NK-92 (cell line): Measurements from ENCODE around the gene UBE2O.

Source experiments
- DNase-seq: peaks from one replicate; lab custom pipeline; 2025; ENCODE audit not compliant: unreplicated experiment; lab: John Stamatoyannopoulos, UW

The UBE2O gene

GRCh38 chr17:76452660-76453430 lies at the start of gene UBE2O:
Gene UBE2O, minus strand, starts transcription at chr17:76453152. Its CDS starts 11 bp downstream, at chr17:76453141.
- peak; percentile 26 for DNase-seq

GRCh38 chr17:76501827-76502307 lies 48.9 kb upstream of the UBE2O start:
- DNase-seq = no peak

GRCh38 chr17:76501018-76501826 lies 48.3 kb upstream of the UBE2O start, which contains the start of gene RHBDF2:
Gene RHBDF2, minus strand, starts transcription at chr17:76501423. Its CDS starts 19,899 bp downstream, at chr17:76481524.
- DNase-seq = peak; percentile 63

GRCh38 chr17:76500747-76501017 lies 47.7 kb upstream of the UBE2O start:
- DNase-seq = no peak

DNA sequence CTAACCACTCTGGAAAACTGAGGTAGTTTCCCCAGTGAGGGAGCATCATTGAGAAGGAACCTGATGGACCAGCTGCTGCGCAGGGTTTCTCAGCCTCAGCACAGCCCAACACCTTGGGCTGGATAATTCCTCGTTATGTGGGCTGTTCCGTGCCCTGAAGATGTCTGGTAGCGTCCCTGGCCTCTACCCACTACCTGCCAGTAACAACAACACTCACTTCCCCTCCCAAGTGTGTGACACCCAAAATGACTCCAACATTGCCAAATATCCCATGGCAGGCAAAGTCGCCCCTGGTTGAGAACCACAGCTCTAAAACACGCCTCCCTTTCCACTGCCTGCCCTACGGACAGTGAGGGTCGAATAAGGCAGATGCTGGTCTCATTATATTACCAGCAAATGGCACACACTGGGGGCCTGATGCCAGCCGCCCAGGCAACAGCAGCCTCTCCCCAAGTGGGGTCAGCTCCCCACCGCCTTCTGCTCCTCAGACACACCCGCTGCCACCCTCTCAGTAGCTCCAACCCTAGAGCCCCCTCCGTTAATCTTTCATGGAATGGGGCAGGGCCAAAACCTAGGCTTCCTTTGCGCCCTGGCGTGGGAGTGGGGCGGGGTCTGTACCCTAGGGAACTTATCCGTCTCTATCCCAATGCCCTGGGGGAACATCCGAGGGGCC lies 47.3 kb upstream of the UBE2O start:
- DNase-seq = no peak

- no peak for DNase-seq
These were observed 46.3 kb upstream of the UBE2O start for GRCh38 chr17:76499267-76499667.

GRCh38 chr17:76498876-76499251 lies 45.9 kb upstream of the UBE2O start:
- DNase-seq = no peak

DNA sequence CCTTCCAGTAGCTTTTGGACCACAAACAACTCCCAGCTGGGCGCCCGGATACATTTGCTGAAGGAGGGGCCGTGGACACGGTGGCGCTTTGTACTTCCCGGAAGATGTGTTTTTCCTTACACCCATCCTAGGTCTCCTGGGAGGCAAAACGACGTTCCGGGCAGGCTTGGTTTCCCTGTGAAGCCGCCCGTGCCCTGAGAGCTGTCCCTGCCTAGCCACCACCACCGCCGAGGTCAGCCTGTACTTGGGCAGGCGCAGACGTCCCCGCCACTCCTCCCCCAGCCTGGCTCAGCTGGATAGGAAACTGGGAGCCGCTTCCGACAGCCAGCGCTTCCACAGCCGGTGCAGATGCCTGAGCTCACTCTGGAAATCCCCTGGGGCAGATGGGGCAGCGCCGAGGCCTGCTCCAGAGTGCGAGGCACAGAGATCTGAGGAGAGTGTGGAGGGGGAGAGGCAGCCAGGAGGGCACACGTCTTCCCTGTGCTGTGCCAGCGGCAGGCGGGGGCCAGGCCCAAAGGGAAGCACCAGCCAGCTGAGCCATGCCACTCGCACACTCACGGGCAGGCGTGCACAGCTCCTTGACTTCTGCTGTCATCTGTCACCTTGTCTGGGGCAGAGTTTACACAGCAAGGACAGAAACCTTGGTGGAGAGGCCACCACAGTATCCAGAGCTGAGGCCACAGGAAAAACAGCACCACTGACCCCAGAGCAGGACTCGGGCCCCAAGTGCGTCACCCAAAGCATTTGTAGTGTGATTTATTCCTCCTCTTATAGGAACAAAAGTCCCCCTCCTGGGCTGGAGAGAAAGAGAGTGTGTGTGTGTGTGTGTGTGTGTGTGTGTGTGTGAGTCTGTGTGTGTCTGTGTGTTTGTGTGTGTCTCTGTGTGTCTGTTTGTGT lies 45.3 kb upstream of the UBE2O start:
- no peak for DNase-seq

DNA sequence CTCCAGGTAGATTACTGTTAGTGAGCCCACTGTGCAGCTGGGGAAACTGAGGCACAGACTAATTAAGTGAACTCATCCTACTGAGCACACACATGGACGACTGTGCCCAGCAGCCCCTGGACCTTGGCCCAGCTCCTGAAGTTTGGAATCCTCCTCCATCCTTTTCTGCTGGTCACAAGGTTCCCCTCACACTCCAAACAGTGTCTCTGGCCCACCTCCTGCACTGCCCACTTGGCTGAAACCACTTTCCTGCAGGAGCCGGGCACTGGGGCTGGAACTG lies 44.7 kb upstream of the UBE2O start:
- no peak for DNase-seq

DNA sequence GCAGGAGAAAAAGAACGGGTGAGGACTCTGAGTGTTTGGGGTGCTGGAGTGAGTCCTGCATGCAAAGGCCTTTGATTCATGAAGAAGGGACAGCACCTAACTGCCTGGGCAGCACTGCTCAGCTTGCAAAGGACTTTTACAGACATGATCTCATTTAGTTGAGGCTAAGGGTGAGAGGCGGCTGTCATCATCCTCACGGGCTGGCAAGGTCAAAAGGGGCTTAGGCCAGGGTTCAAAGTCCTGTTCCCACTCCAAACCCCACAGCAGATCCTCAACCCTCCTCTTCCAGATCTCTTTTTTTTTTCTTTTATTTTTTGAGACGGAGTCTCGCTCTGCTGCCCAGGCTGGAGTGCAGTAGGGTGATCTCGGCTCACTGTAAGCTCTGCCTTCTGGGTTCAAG lies 43.5 kb upstream of the UBE2O start:
- DNase-seq = no peak

GRCh38 chr17:76495663-76496400 lies 42.9 kb upstream of the UBE2O start:
- DNase-seq = no peak

DNA sequence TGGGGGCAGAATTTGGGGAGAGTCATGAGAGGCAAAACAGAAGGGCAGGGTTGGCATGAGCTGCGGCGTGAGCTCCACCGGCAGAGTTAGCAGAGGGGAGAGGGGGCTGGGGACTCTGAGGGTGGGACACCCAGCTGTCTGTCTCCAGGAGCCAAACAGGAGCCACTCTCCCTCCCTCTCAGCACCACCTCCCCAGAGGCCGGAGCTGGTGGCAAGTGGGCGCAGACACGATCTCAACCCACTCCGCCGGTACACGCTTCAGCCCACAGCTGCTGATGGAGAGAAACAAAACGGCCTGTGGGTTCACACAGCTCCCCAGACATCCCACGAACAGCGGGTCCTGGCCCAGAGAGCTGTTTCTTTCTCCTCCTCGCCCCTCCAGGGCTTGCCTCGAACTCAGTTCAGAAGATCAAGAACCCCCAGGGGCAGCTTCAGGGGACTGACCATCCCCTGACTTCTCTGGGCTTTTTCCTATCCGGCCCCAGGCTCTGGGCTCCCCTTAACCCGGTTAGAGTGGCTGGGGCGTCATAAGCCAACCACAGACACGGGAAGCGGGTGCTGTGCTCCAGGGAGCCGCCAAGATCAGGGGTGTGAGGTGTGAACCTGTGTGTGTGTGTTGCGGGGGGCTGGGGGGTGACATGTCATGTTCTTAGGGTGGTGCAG lies 40.7 kb upstream of the UBE2O start:
- DNase-seq = no peak

GRCh38 chr17:76492989-76493501 lies 40.1 kb upstream of the UBE2O start:
- DNase-seq = no peak

GRCh38 chr17:76492123-76492988 lies 39.4 kb upstream of the UBE2O start:
- no peak for DNase-seq

- no peak for DNase-seq
These were observed 38.5 kb upstream of the UBE2O start for GRCh38 chr17:76491271-76492122.

DNA sequence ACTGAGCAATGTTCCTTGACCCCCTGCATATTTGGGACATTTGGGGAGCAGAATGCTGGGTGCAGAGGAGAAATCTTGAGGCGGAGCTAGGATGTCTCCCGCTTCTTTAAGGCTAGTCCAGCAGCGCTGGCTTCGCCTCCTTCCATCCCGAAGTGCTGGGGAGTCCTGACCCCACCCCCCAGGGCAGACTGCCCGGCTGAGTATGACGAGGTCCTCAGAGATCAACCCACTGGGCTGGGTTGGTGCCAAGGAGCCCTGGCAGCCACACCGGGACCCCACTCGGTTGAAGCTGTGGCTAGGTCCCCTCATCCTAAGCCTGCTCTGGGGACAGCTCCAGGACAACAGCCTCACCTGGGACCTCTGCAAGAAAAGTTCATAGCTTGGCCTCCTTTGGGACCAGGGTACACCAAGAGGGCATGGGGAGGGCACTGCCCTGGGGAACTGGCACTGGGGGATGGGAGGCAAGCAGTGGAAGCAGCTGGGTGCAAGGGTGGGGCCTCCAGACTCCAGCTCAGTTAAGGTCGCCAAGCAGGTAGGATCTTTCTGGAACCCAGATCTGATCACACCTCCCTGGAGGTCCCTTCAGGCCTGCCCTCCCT lies 37.3 kb upstream of the UBE2O start:
- DNase-seq = no peak

DNA sequence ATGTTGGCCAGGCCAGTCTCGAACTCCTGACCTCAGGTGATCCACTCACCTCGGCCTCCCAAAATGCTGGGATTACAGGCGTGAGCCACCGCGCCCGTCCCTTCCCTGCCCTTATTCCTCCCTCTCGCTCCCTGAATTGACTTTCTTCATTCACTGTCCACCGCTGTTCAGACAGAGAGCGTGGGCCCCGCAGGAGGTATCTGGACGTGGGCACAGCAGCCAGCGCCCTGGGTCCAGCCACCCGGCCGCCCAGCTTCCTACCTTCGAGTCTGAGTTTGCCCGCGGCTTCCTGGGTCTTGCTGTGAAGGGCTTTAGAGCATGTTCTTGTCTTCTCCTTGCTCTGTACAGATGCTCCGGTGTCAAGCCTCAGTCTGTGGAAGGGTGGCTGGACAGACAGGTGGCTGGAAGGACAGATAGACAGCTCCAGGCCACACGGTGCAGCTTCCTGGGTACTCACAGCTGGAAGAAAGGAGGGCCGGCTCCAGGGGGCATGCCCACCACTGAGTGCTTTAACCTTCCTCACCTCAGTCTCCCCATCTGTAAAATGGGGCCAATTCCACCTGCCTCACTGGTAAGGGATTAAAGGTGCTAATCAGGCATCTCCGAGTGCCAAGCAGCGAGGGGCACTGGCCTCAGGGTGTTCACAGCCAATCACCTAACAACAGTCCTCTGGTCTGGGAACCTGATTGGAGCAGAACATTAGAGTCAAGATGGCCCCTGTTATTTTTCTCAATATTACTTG lies 34.7 kb upstream of the UBE2O start:
- DNase-seq = no peak
